ENCODE measurements around the gene CCNH.

CCNH gene

DNA sequence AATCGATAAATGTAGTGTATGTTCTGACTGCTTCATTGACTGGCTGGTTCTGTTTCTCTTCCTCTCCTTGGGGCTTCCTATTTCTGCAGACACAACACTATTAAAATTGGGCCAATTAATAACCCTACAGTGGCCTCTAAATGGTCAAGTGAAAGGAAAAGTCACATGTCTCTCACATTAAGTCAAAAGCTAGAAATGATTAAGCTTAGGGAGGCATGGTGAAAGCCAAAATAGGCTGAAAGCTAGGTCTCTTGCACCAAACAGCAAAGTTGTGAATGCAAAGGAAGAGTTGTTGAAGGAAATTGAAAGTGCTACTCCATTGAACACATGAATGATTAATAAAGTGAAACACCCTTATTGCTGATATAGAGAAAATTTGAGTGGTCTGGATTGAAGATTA, 58.2 kb downstream of the CCNH start:
- no peak for DNase-seq

DNA sequence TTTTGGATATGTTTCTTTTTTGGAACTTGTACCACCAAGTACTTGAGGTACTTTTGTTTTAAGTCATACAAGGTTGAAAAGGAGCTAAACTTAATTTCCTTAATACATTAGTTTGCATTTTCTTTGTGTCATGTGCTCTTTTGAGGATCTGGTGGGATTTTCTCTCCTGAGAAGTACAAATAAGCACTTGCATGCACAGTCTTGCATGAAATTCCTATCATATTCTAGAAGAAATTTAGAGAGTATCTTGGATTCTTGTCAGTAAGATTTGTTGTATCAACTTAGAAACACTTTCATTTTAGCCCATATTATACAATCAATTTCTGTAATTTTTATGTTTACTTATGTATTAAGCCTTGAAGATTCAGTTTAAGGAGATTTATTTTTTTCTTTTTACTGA, 64.9 kb downstream of the CCNH start:
- DNase-seq = no peak

GRCh38 chr5:87347272-87347671, 65.5 kb downstream of the CCNH start:
- no peak for DNase-seq
